K562 (cell line): ENCODE measurements around the gene MTFMT. TPM values are rescaled to one million over a fixed set of nuclear protein-coding genes. Genes with fewer than 3 reads are reported as not detected.

Experiments used
- BHLHE40 ChIP-seq: IDR thresholded peaks from 2 replicates; pipeline ENCODE4 v1.6.1; 2011; ENCODE audit warnings: low read length, improper control_type of control experiment
- CREB1 ChIP-seq, 2 experiments: sonication (generic) in 1 of 2; formaldehyde crosslinking in 1 of 2; IDR thresholded peaks; 2 replicates each; pipeline versions ENCODE4 v1.6.1 to v1.8.0; 2012 to 2022; ENCODE audit warnings: inconsistent platforms in 1 of 2, mild to moderate bottlenecking in 1 of 2, missing genetic modification reagents in 1 of 2, moderate library complexity in 1 of 2
- DEAF1 ChIP-seq: fragments of 450-650 bp; formaldehyde crosslinking; IDR thresholded peaks from 2 replicates; pipeline ENCODE4 v1.4.0; 2020; ENCODE audit warnings: mild to moderate bottlenecking, moderate library complexity
- GTF2A2 ChIP-seq: IDR thresholded peaks from 2 replicates; pipeline ENCODE4 v1.6.1; 2016; ENCODE audit warnings: mild to moderate bottlenecking, missing genetic modification characterization, missing compliant biosample characterization
- HNRNPLL ChIP-seq: fragments of 200-400 bp; formaldehyde crosslinking; IDR thresholded peaks from 2 replicates; pipeline ENCODE4 v1.6.1; 2017; ENCODE audit warnings: low read length, low read depth, mild to moderate bottlenecking; ENCODE audit not compliant: poor library complexity, severe bottlenecking
- MTF1 ChIP-seq: fragments of 250-450 bp; sonication (Bioruptor Pico); IDR thresholded peaks from 2 replicates; pipeline ENCODE4 v1.9.0; 2021; ENCODE audit warnings: moderate library complexity, mild to moderate bottlenecking, inconsistent platforms, borderline replicate concordance
- RAD21 ChIP-seq, 2 experiments: fragments of 250-450 bp in 1 of 2; fragments of 450-650 bp in 1 of 2; sonication (Bioruptor Pico) in 1 of 2; formaldehyde crosslinking in 1 of 2; IDR thresholded peaks in 1 of 2; conservative IDR thresholded peaks in 1 of 2; 2 replicates each; pipeline versions ENCODE4 v1.4.0 to v1.8.0; 2020 to 2022; ENCODE audit warnings: mild to moderate bottlenecking in 2 of 2, moderate library complexity in 1 of 2
- SREBF1 ChIP-seq: fragments of 150-350 bp; IDR thresholded peaks from 2 replicates; pipeline ENCODE4 v1.6.1; 2014; ENCODE audit warnings: antibody characterized with exemption, low read depth, low read length, borderline replicate concordance
- ZBTB7A ChIP-seq: IDR thresholded peaks from 2 replicates; pipeline ENCODE4 v1.6.1; 2011; ENCODE audit warnings: low read depth, mild to moderate bottlenecking, low read length, moderate library complexity, borderline replicate concordance; ENCODE audit not compliant: control insufficient read depth
- ZNF23 ChIP-seq: fragments of 250-450 bp; sonication (Bioruptor Pico); IDR thresholded peaks from 2 replicates; pipeline ENCODE4 v1.4.0; 2020; ENCODE audit warnings: mild to moderate bottlenecking
- polyA plus RNA-seq, 8 experiments: library from polyadenylated mRNA; depleted of rRNA in 4 of 8; stranded (reverse) in 5 of 8; unstranded in 3 of 8; fragments of >200 nt; fragmentation: Nextera tagmentation in 2 of 8; fragmentation: Illumina TruSeq in 1 of 8; extraction: Ambion mirVana in 2 of 8; extraction: Trizol in 1 of 8; gene quantifications; 2 replicates each; pipeline versions ENCODE4 v1.2.1 to v1.2.3, GENCODE V29; 2011 to 2014; ENCODE audit warnings: inconsistent platforms in 1 of 8, missing spikeins in 1 of 8
- total RNA-seq, 7 experiments: library from RNA; depleted of rRNA in 6 of 7; stranded (reverse); fragments of >200 nt in 6 of 7; fragmentation: Illumina TruSeq in 2 of 7; extraction: Trizol in 2 of 7; gene quantifications; 2 replicates each; pipeline versions ENCODE4 v1.2.1 to v1.2.3, GENCODE V29; 2011 to 2021; ENCODE audit warnings: low replicate concordance in 1 of 7
- TF ChIP-seq, protein P1 (sequence below), 2 experiments: fragments of 450-650 bp; formaldehyde crosslinking in 1 of 2; IDR thresholded peaks; 2 replicates each; pipeline versions ENCODE4 v1.4.0 to v1.6.1; 2014 to 2020; ENCODE audit warnings: mild to moderate bottlenecking in 2 of 2, borderline replicate concordance in 1 of 2, low read depth in 1 of 2
- TF ChIP-seq, protein P2 (sequence below): fragments of 250-450 bp; sonication (Bioruptor Pico); IDR thresholded peaks from 2 replicates; pipeline ENCODE4 v1.4.0; 2020; ENCODE audit warnings: borderline replicate concordance

Gene MTFMT
- total and polyA plus RNA-seq, 9 of the 15 experiments (the other 6 are each of a cell fraction or from before 2014, with no cell fraction given), result 1.4 to 31.1 (median 16.2) TPM

DNA sequence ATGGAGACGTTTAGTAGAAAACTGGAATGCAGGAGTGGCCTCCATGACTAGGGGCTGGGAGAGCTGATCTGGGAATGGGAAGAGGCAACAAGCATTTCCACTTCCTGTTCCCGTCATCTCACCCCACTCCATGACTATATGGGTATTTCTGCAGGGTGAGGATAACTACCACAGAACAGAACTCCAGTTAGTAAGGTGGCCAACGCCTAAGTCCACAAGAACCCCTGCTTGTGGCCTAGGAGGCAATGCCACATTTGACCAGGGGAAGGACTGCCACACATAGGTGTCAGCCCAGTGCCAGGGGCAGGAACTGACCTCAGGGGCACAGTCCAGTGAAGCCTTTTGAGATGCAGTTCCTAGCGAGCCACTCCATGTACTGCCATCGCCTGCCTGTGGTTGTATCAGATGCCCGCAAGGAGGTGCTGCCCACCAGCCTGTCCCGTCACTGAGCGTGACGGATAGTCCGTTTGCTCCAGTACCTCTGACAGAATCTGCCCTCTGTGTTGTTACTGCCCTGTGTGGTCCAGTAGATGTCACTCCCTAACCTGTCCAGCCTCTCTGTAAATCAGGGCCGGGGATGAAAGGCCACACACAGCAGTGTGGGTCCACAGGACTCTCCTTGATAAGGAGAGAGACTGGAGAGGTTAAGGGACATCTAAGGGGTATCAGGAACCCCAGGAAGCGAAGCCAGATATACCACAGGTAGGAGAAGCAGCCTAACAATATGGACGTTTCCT is 3.5 kb upstream of the MTFMT start (continued):
- TF ChIP-seq, protein P1, sequence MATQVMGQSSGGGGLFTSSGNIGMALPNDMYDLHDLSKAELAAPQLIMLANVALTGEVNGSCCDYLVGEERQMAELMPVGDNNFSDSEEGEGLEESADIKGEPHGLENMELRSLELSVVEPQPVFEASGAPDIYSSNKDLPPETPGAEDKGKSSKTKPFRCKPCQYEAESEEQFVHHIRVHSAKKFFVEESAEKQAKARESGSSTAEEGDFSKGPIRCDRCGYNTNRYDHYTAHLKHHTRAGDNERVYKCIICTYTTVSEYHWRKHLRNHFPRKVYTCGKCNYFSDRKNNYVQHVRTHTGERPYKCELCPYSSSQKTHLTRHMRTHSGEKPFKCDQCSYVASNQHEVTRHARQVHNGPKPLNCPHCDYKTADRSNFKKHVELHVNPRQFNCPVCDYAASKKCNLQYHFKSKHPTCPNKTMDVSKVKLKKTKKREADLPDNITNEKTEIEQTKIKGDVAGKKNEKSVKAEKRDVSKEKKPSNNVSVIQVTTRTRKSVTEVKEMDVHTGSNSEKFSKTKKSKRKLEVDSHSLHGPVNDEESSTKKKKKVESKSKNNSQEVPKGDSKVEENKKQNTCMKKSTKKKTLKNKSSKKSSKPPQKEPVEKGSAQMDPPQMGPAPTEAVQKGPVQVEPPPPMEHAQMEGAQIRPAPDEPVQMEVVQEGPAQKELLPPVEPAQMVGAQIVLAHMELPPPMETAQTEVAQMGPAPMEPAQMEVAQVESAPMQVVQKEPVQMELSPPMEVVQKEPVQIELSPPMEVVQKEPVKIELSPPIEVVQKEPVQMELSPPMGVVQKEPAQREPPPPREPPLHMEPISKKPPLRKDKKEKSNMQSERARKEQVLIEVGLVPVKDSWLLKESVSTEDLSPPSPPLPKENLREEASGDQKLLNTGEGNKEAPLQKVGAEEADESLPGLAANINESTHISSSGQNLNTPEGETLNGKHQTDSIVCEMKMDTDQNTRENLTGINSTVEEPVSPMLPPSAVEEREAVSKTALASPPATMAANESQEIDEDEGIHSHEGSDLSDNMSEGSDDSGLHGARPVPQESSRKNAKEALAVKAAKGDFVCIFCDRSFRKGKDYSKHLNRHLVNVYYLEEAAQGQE (IDR thresholded peaks at IDR 0.05; ENCODE audit: borderline replicate concordance), result peak; percentile 40; the same call in 1 of the 2 replicates
- TF ChIP-seq, protein P1 (CRISPR knock-in tag; IDR thresholded peaks at IDR 0.05; ENCODE audit: low read depth), result no peak
- TF ChIP-seq CREB1 (IDR thresholded peaks at IDR 0.05), result no peak
- peak; percentile 52; the same call in 1 of the 2 replicates for TF ChIP-seq CREB1 (CRISPR knock-in tag; IDR thresholded peaks at IDR 0.05)
- peak; percentile 29; the same call in 1 of the 2 replicates for TF ChIP-seq DEAF1 (CRISPR knock-in tag)
- no peak for TF ChIP-seq MTF1
- no peak for TF ChIP-seq ZNF23 (CRISPR knock-in tag)
- TF ChIP-seq, protein P2, sequence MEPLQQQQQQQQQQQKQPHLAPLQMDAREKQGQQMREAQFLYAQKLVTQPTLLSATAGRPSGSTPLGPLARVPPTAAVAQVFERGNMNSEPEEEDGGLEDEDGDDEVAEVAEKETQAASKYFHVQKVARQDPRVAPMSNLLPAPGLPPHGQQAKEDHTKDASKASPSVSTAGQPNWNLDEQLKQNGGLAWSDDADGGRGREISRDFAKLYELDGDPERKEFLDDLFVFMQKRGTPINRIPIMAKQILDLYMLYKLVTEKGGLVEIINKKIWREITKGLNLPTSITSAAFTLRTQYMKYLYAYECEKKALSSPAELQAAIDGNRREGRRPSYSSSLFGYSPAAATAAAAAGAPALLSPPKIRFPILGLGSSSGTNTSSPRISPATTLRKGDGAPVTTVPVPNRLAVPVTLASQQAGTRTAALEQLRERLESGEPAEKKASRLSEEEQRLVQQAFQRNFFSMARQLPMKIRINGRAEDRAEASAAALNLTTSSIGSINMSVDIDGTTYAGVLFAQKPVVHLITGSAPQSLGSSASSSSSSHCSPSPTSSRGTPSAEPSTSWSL (CRISPR knock-in tag), result no peak
- no peak for TF ChIP-seq GTF2A2
- TF ChIP-seq BHLHE40, result peak; percentile 38; the same call in 1 of the 2 replicates
- 0 out of 2 replicates have a peak, but pooled peaks have one; percentile 49 for TF ChIP-seq SREBF1
- no peak for TF ChIP-seq ZBTB7A
- TF ChIP-seq HNRNPLL, result no peak
- peak; percentile 45 to 77 for TF ChIP-seq RAD21 (CRISPR knock-in tag; conservative IDR thresholded peaks at IDR 0.05 in 1 of 2, IDR thresholded peaks at IDR 0.05 in 1 of 2)
